HG02798 (cell line): ENCODE results near the gene NAA38.
"Not testable (repeated sequence)": the region's sequence is repeated elsewhere in the genome, so short reads cannot be mapped to it uniquely, and the experiment has no call there.

Source experiments
- ATAC-seq: cut with Tn5 transposase; IDR thresholded peaks from one replicate; pipeline ENCODE4 v1.9.1; 2021; ENCODE audit warnings: mild to moderate bottlenecking; ENCODE audit not compliant: unreplicated experiment, poor library complexity

The NAA38 gene

DNA sequence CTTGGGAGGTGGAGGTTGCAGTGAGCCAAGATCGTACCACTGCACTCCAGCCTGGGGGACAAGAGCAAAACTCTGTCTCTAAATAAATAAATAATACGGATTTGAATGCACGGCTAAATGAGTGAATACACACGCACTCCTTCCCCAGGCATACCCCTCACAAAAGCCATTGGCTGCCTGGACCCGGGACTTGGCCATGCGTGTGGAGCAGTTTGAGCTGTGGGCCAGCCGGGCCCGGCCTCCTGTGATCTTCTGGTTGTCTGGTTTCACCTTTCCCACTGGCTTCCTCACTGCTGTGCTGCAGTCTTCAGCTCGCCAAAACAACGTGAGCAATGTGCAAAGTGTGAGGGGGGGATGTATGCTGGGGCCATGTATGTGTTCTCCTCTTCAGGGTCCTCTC is 24.9 kb downstream of the NAA38 start:
- ATAC-seq = no peak

DNA sequence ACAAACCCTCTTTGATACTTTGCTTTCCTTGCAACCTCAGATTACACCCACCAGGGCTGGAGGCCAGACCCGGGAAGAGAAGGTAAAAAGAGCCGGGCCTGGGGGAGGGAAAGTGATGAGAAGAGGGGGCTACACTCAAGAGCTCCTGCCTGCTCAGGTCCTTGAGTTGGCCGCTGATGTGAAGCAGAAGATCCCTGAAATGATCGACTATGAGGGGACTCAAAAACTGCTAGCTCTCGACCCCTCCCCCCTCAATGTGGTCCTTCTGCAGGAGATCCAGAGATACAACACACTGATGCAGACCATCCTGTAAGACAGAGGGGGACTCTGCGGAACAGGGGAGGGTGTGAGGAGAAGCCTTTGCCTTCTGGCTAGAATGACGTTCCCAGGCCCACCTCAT is 26.1 kb downstream of the NAA38 start:
- ATAC-seq = no peak

DNA sequence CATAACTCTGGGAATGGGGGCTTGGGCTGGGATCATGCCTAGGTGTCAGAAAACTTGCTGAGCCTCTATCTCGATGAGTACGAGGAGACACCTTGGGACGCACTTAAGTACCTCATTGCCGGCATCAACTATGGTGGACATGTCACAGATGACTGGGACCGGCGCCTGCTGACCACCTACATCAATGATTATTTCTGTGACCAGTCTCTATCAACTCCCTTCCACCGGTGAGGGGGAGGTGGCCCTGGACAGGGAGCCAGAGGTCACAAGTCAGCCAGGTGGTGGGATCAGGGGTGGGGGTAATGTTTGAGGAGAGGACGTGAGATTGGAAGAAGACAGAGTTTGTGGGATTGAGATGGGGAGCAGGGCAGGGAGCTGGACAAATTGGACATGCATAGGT is 26.7 kb downstream of the NAA38 start:
- ATAC-seq = no peak

GRCh38 chr17:7825206-7825990 is 32.0 kb downstream of the NAA38 start:
- ATAC-seq = no peak

DNA sequence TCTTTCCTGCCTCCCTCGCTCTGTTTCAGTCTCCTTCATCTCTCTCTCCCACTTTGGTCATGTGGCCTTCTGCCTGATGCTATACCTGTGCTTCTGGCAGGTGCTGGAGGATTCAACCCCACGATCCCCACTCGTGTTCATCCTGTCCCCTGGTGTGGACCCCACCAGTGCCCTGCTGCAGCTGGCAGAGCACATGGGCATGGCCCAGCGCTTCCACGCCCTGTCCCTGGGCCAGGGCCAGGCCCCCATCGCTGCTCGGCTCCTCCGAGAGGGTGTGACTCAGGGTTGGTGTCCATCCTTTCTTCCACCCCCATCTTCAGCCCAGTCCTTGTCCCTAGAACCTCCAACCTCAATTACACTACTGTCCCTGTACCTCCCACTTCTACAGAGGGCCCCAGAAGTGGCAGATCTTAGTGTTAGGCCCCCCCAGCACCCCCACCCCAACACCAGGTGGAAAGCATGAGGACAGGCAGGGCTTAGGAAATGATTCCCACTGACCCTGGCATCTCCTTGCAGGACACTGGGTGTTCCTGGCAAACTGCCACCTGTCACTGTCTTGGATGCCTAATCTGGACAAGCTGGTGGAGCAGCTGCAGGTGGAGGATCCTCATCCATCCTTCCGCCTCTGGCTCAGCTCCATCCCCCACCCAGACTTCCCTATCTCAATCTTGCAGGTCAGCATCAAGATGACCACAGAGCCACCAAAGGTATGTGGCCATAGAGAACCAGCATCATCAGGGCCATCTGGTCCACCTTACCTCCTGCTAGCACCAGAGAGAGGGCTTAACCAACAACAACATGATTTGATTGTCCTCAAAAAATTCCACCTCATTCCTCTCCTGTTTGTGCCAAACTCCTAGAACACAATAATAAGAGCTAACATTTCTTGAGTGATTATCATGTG is 33.1 kb downstream of the NAA38 start:
- ATAC-seq = no peak

DNA sequence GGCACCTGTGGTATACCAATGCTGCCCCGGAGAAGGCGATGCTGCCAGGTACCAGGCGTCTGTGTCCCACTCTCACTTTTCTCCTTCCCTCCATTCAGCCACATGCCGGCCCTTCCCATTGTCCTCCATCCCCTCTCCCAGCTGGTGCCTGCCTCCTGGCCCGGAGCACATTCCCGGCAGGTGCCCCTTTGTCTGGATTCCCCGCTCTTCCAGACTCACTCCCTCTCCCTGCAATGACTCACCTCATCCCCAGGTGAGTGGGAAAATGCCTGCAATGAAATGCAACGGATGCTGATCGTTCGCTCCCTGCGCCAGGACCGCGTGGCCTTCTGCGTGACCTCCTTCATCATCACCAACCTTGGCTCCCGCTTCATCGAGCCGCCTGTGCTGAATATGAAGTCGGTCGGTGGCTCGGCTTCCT is 33.8 kb downstream of the NAA38 start:
- no peak for ATAC-seq

GRCh38 chr17:7822126-7822525 is 35.2 kb downstream of the NAA38 start:
- no peak for ATAC-seq

- no peak for ATAC-seq
These were observed 37.1 kb downstream of the NAA38 start for GRCh38 chr17:7820231-7820630.

DNA sequence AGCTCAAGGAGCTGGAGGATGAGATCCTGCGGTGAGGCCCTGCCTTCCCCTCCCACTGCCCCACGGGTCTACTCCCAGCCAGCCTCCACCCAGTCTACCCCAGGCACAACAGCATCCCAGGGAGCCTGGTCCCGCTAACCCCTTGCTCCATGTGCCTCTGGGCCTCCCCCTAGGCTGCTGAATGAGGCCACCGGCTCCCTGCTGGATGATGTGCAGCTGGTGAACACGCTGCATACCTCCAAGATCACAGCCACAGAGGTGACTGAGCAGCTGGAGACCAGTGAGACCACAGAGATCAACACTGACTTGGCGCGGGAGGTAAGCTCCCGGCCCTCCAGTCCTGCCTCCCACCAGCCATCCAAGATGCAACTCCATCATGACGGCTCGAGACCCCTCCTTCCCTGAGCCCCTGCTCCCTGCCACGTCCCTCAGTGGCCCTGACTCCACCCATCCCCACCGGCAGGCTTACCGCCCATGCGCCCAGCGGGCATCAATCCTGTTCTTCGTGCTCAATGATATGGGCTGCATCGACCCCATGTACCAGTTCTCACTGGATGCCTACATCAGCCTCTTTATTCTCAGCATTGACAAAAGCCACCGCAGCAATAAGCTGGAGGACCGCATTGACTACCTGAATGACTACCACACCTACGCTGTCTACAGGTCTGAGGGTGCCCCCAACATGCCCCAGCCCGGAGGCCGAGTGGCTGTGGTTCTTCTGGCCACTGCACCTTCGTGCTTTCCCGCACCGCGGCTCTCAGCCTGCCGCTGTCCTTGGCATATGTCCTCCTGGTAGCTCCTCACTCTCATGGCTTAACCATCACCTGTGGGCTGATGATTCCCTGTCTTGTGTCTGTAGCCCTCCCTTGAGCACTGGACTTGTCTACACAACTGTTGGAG is 38.4 kb downstream of the NAA38 start:
- ATAC-seq = no peak

GRCh38 chr17:7818026-7818425 is 39.3 kb downstream of the NAA38 start:
- no peak for ATAC-seq

DNA sequence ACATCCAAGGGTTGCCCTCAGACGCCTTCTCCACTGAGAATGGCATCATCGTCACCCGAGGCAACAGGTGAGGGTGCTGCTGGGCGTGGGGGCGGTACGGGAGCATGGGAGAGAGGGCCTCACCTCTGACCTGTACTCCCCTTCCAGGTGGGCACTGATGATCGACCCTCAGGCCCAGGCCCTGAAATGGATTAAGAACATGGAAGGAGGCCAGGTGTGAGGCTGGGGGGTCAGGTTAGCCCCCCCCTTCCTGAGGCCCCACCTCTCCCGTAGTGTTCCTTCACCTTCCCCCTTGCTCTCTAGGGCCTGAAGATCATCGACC is 39.8 kb downstream of the NAA38 start:
- no peak for ATAC-seq

- no peak for ATAC-seq
These were observed 40.3 kb downstream of the NAA38 start for GRCh38 chr17:7816926-7817642.

GRCh38 chr17:7814969-7815368 is 42.4 kb downstream of the NAA38 start:
- no peak for ATAC-seq

GRCh38 chr17:7811251-7811650 is 46.1 kb downstream of the NAA38 start:
- no peak for ATAC-seq

- ATAC-seq = not testable (repeated sequence)
These were observed 47.5 kb downstream of the NAA38 start for GRCh38 chr17:7809791-7810343.

GRCh38 chr17:7809086-7809790 is 48.1 kb downstream of the NAA38 start:
- no peak for ATAC-seq

GRCh38 chr17:7807206-7807605 is 50.2 kb downstream of the NAA38 start:
- ATAC-seq = no peak
